22Rv1 (cell line): ENCODE measurements around the gene ATXN1.

Experiments
- CTCF ChIP-seq: fragments of 450-650 bp; IDR thresholded peaks from 2 replicates; pipeline ENCODE4 v1.5.1; 2017; ENCODE audit warnings: mild to moderate bottlenecking
- ZFX ChIP-seq: fragments of 450-650 bp; IDR thresholded peaks from 2 replicates; pipeline ENCODE4 v1.6.1; 2017; ENCODE audit warnings: antibody characterized with exemption, borderline replicate concordance

- TF ChIP-seq CTCF: no peak
- no peak for TF ChIP-seq ZFX
Measured at GRCh38 chr6:16361121-16361520, 400.1 kb downstream of the ATXN1 start.
